ENCODE measurements around the gene TRIM6. TPM values are rescaled to one million over a fixed set of nuclear protein-coding genes. Genes with fewer than 3 reads are reported as not detected.

Gene TRIM6
- total RNA-seq, 1 donor from 2014 or later, result 7.1 TPM

GRCh38 chr11:5658318-5658717 is 61.9 kb downstream of the TRIM6 start:
- DNase-seq (ENCODE audit: low spot score), result no peak
- no peak overlapping the region for H3K27ac Mint-ChIP-seq
- Histone ChIP-seq H3K4me2 (no peak overlapping the region), H3K4me3 (no peak overlapping the region), H3K79me2 (ENCODE audit: low read depth) (no peaks in the 10 kb centered on the region), H3K36me3 (no peaks in the 10 kb centered on the region), H3K27me3 (no peaks in the 10 kb centered on the region), H3K9ac (no peak overlapping the region), H3K9me3 (ENCODE audit: low read depth) (no peaks in the 10 kb centered on the region), H2AFZ (replicated peaks) (no peak overlapping the region), H3K27ac (no peak overlapping the region), H4K20me1 (ENCODE audit: low read depth) (no peaks in the 10 kb centered on the region), H3K4me1 (no peaks in the 10 kb centered on the region), H3F3A (ENCODE audit: low read depth) (no peaks in the 10 kb centered on the region)
- H3K9me3 Mint-ChIP-seq, result peaks cover 5% of the 10 kb centered on the region
- H3K27me3 Mint-ChIP-seq (ENCODE audit: insufficient read depth, low read depth), result peaks cover 4% of the 10 kb centered on the region
- H3K4me1 Mint-ChIP-seq, result no peaks in the 10 kb centered on the region
- peaks cover 3% of the 10 kb centered on the region for H3K36me3 Mint-ChIP-seq
- H3K4me3 Mint-ChIP-seq, result no peak overlapping the region
- no peak for TF ChIP-seq CTCF (IDR thresholded peaks at IDR 0.05)
- no peak for TF ChIP-seq EZH2 (IDR thresholded peaks at IDR 0.05)
- TF ChIP-seq EZH2phosphoT487 (IDR thresholded peaks at IDR 0.05), result no peak

Other genes with a start within 250 kb of the TRIM6 start
- not detected in 2 replicates for gene OR51B6, start 245.1 kb upstream of the TRIM6 start, total RNA-seq (ENCODE audit: low replicate concordance)
- gene OR51M1, start 212.8 kb upstream of the TRIM6 start, total RNA-seq (ENCODE audit: low replicate concordance), result not detected in 2 replicates
- not detected in 2 replicates for gene OR51Q1, start 174.5 kb upstream of the TRIM6 start, total RNA-seq (ENCODE audit: low replicate concordance)
- gene OR51I1, start 155.1 kb upstream of the TRIM6 start, total RNA-seq (ENCODE audit: low replicate concordance), result 0.15 TPM in 1 of 2 replicates, not detected in the other
- gene OR51I2, start 147.3 kb upstream of the TRIM6 start, total RNA-seq (ENCODE audit: low replicate concordance), result not detected in 2 replicates
- not detected in 2 replicates for gene OR52D1, start 108.0 kb upstream of the TRIM6 start, total RNA-seq (ENCODE audit: low replicate concordance)
- 0.37 and 0.39 TPM in 2 replicates for gene UBQLN3, start 86.7 kb upstream of the TRIM6 start, total RNA-seq (ENCODE audit: low replicate concordance)
- 0.19 and 0.90 TPM in 2 replicates for gene UBQLNL, start 79.9 kb upstream of the TRIM6 start, total RNA-seq (ENCODE audit: low replicate concordance)
- gene OR52H1, start 48.1 kb upstream of the TRIM6 start, total RNA-seq (ENCODE audit: low replicate concordance), result not detected in 2 replicates
- gene OR52B6, start 15.8 kb upstream of the TRIM6 start, total RNA-seq (ENCODE audit: low replicate concordance), result not detected in 2 replicates
- gene TRIM34, start 28.4 kb downstream of the TRIM6 start, total RNA-seq (ENCODE audit: low replicate concordance), result 4.1 and 4.5 TPM in 2 replicates
- 24.5 and 26.7 TPM in 2 replicates for gene TRIM5, start 88.4 kb downstream of the TRIM6 start, total RNA-seq (ENCODE audit: low replicate concordance)
- 15.1 and 21.3 TPM in 2 replicates for gene TRIM22, start 93.2 kb downstream of the TRIM6 start, total RNA-seq (ENCODE audit: low replicate concordance)
- 0.41 TPM in 1 of 2 replicates, not detected in the other for gene OR56B1, start 139.8 kb downstream of the TRIM6 start, total RNA-seq (ENCODE audit: low replicate concordance)
- 0.12 TPM in 1 of 2 replicates, not detected in the other for gene OR52N4, start 157.6 kb downstream of the TRIM6 start, total RNA-seq (ENCODE audit: low replicate concordance)
- gene OR52N5, start 186.7 kb downstream of the TRIM6 start, total RNA-seq (ENCODE audit: low replicate concordance), result not detected in 2 replicates
- gene OR52N1, start 194.6 kb downstream of the TRIM6 start, total RNA-seq (ENCODE audit: low replicate concordance), result 0.12 TPM in 1 of 2 replicates, not detected in the other
- not detected in 2 replicates for gene OR52N2, start 212.3 kb downstream of the TRIM6 start, total RNA-seq (ENCODE audit: low replicate concordance)
- not detected in 2 replicates for gene OR52E6, start 245.3 kb downstream of the TRIM6 start, total RNA-seq (ENCODE audit: low replicate concordance)